GM19193 (cell line): ENCODE results near the gene ADRA2C.

ENCODE experiments used
- POLR2A ChIP-seq: IDR thresholded peaks from 4 replicates; pipeline ENCODE4 v1.6.1; 2011; ENCODE audit not compliant: insufficient read depth, insufficient read length; ENCODE audit errors: extremely low read depth

The ADRA2C gene

GRCh38 chr4:3746701-3747580, 19.2 kb upstream of the ADRA2C start:
- TF ChIP-seq POLR2A: no peak

DNA sequence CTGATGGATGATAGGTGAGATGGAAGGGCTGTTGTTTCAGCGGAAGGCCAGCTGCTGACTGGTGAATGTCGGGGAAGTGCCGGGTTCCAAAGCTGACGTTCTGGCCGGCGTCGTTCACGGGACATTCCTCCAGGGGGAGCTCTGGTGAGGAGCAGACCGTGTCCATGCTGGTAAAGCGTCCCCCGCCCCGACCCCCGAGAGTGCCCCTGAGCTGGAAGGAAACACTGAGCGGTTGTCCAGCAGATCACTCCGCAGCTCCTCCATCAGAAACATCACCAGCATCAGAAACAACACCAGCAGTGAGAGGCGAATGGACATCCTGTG, 18.6 kb upstream of the ADRA2C start:
- TF ChIP-seq POLR2A: no peak

GRCh38 chr4:3748136-3748898, 17.9 kb upstream of the ADRA2C start:
- no peak for TF ChIP-seq POLR2A

DNA sequence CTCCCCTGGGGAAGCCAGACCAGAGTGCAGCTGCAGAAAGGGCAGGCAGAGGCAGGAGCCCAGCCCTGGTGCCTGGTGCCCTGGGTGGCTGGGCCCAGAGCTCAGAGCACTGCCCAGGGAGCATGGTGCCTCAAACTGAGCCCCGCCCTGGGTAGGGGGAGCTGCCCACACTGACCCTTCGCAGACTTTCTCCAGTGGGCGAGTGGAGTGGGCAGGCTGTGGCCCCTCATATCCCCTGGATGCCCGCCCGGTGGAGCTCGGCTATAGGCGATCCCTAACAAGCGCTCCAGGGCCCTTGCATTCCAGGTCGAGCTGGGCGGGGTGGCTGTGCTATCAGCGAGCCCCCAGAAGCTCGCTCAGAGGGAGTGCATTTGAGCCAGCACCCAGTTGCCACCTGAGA, 17.1 kb upstream of the ADRA2C start:
- no peak for TF ChIP-seq POLR2A

- no peak for TF ChIP-seq POLR2A
Observed at GRCh38 chr4:3750334-3750733, 15.9 kb upstream of the ADRA2C start.

DNA sequence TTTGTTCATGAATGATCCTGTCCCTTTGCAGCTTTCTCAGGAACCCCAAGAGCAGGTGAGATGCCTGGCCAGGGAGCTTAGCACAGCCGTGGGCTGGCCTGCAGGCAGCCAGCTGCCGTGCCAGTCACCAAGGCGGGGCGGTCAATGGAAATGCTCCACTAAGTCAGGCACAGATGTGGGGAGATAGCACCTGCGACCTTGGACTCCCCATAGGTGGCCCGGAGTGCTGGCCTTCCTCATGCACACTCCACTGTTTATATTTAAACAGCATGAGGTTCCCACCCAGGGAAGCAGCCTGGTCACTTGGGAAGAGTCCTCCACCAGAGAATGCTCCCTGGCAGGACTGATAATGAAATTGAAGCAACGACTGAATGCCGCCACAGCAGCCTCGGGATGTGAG, 14.2 kb upstream of the ADRA2C start:
- TF ChIP-seq POLR2A: no peak

DNA sequence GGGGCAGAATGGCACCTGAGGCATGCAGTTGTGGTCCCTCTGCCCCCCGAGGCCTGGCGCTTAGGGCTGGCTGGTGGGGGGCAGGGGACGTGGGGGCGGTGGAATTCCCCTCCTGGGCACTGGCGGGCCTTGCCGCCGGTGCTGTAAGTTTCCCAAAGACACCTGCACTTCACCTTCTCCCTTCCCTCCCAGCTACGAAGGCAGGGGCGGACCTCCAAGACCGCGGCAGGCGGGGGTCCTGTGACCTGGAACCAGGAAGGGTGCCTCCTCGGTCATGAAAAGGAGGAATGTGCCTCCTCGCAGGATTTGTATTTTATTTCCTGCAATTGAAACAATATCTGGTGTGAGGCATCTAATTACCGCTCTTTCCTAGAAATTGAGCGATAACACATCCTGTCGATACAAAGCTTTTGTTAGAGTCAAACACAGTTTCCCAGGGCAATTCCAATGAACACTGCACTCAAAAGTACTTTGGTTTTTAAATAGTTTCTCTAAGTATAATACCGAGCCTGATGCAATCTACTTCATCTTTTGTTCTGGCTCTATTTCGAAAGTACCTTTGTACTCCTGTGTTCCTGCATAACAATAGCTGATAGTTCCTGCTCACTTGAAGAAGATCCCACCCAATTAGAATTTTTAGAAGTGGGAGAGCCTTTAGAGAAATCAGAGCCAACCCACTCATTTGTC, 12.3 kb upstream of the ADRA2C start:
- TF ChIP-seq POLR2A: no peak

DNA sequence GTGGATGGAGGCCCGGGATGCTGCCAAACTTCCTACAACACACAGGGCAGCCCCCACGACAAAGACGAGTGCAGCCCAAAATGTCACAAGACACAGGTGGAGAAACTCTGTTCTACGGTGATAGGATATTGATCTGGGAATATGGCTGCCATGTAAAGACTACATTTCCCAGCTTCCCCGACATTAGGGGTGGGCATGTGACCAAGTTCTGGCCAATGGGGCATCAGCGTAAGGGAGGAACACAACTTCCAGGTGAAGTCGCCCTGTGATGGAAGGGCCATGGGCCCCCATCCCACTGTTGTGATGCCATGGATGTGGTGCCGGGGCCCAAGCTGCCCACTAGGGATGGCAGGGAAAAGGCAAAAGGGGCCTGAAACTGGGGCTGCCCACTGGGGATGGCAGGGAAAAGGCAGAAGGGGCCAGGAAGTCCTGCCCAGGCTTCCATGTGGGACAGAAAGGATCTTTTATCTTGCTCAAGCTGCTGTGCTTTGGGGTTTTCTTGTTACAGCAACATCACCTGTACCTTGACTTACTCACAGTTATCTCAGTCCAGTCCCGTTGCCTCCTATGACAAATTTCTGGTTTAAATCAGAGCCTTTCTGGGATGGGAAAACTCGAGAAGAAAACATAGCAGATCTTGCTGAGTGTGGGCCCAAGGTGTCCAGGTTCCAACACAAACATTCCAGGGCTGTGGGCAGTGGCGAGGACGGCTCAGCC, 9.7 kb upstream of the ADRA2C start:
- TF ChIP-seq POLR2A: no peak

DNA sequence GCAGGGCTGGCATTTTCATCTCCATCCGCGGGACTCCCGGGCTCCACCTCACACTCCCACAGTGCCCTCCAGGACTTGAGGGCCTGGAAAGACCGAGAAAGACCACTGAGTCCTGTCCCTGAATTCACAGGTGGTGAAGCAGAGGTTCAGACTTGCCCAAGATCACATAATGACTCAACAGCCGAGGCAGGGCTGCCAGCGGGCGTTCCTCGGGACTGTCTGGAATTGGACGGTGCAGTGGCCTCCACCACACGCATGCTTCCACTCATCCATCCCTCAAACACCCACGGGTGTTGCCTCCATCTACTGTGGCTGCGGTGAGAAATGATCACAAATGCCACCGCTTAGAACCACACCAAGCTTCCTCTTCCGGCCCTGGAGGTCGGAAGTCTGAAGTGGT, 6.9 kb upstream of the ADRA2C start:
- TF ChIP-seq POLR2A: no peak

DNA sequence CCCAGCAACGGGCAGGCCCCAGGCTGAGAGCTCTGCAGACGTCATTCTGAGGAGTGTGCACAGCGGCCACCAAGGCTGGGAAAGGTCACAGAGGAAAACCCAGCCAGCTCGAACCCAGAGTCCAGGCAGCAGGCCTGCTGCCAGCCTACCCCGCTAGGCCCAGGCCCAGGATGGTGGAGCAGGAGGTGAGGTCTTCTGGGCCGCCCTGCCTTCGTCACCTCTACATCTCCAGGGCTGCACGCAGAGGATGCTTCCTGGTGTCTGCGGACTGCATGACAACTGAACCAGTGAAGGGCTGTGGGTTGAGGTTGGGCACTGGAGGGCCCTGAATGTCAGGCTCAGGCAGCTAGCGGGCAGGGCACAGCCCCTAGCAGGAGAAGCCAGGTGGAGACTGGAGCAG, 5.8 kb upstream of the ADRA2C start:
- TF ChIP-seq POLR2A: no peak

DNA sequence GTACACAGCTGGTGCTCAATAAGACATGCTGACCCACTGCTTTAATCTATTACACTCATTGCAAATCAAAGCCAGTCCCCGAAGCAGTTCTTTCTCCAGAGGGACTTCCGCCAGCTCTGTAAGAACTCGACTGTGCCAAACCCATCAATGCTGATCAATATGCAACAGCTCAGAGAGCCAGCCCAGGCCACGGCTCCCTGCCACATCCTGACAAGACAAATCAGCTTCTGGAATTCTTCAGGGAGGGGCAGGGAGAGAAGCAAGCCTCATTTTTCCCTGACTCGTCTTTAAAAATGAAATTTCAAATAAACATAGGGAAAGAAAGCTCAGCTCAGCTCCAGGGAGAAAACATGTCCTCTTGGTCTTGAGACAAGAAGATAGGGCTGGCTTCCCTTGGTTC, 5.3 kb upstream of the ADRA2C start:
- TF ChIP-seq POLR2A: no peak

- TF ChIP-seq POLR2A: no peak
Observed at GRCh38 chr4:3762264-3762663, 3.9 kb upstream of the ADRA2C start.

- no peak for TF ChIP-seq POLR2A
Observed at GRCh38 chr4:3762753-3763549, 3.2 kb upstream of the ADRA2C start.
